Mammary epithelial cell (primary cell): ENCODE measurements around the gene KNCN.

Experiments used
- CTCF ChIP-seq, 2 donors: IDR thresholded peaks in 1 of 2; conservative IDR thresholded peaks in 1 of 2; 2 replicates each; pipeline ENCODE4 v1.5.1; 2011 to 2012; ENCODE audit warnings: inconsistent platforms in 2 of 2, low read length in 2 of 2, mild to moderate bottlenecking in 2 of 2, control low read depth in 1 of 2, low read depth in 1 of 2; ENCODE audit not compliant: insufficient read depth in 1 of 2; ENCODE audit errors: extremely low read depth in 1 of 2
- EZH2 ChIP-seq: IDR thresholded peaks from 2 replicates; pipeline ENCODE4 v1.6.1; 2012; ENCODE audit warnings: low read length, inconsistent platforms, borderline replicate concordance

- TF ChIP-seq CTCF (conservative IDR thresholded peaks at IDR 0.05 in 1 of 2, IDR thresholded peaks at IDR 0.05 in 1 of 2; ENCODE audit: extremely low read depth in 1 of 2, insufficient read depth in 1 of 2, low read depth in 1 of 2, low read length in 2 of 2): no peak
- peak; percentile 87 for TF ChIP-seq EZH2
Observed at GRCh38 chr1:46543761-46544560, 7.5 kb downstream of the KNCN start.
